Activated effector memory CD4-positive, alpha-beta T cell treated with Interleukin-2 at 50 U/mL for 16 hours (primary cell): ENCODE data around the gene GADD45G.

Experiments
- DNase-seq: peaks from one replicate; pipeline ENCODE4 v3.0.0-alpha.2; 2020

GADD45G gene

GRCh38 chr9:89604729-89605464, at the start of gene GADD45G:
GADD45G (plus strand) TSS chr9:89605012; CDS start chr9:89605122, 110 bp downstream.
- peak; percentile 86 for DNase-seq

- DNase-seq: no peak
Measured at GRCh38 chr9:89555036-89555415, 49.8 kb upstream of the GADD45G start.

GRCh38 chr9:89555451-89556375, 49.1 kb upstream of the GADD45G start:
- DNase-seq: no peak

GRCh38 chr9:89558196-89558899, 46.5 kb upstream of the GADD45G start:
- no peak for DNase-seq

- DNase-seq: no peak
Measured at GRCh38 chr9:89558948-89559347, 45.9 kb upstream of the GADD45G start.

GRCh38 chr9:89562186-89562814, 42.5 kb upstream of the GADD45G start:
- no peak for DNase-seq

- DNase-seq: no peak
Measured at GRCh38 chr9:89563571-89564345, 41.1 kb upstream of the GADD45G start.

GRCh38 chr9:89564346-89564878, 40.4 kb upstream of the GADD45G start:
- DNase-seq: no peak

GRCh38 chr9:89567649-89568048, 37.2 kb upstream of the GADD45G start:
- no peak for DNase-seq

GRCh38 chr9:89574309-89574708, 30.5 kb upstream of the GADD45G start:
- DNase-seq: no peak

- DNase-seq: no peak
Measured at GRCh38 chr9:89576404-89576839, 28.4 kb upstream of the GADD45G start.

GRCh38 chr9:89577363-89577762, 27.4 kb upstream of the GADD45G start:
- no peak for DNase-seq

GRCh38 chr9:89579741-89580385, 24.9 kb upstream of the GADD45G start:
- DNase-seq: no peak

- DNase-seq: no peak
Measured at GRCh38 chr9:89586311-89586710, 18.5 kb upstream of the GADD45G start.

GRCh38 chr9:89588271-89588879, 16.4 kb upstream of the GADD45G start:
- DNase-seq: no peak

- DNase-seq: no peak
Measured at GRCh38 chr9:89590415-89590814, 14.4 kb upstream of the GADD45G start.

GRCh38 chr9:89591274-89592212, 13.3 kb upstream of the GADD45G start:
- no peak for DNase-seq

GRCh38 chr9:89592213-89592815, 12.5 kb upstream of the GADD45G start:
- DNase-seq: no peak
